ELF-1 (cell line): ENCODE measurements around the gene CEP104.

ENCODE experiments used
- DNase-seq: peaks from one replicate; pipeline ENCODE4 v3.0.0-alpha.2; 2016; ENCODE audit warnings: low read depth, low spot score

The CEP104 gene

GRCh38 chr1:3868464-3869006 lies 11.5 kb upstream of the CEP104 start:
- DNase-seq = no peak

- no peak for DNase-seq
Measured at GRCh38 chr1:3865606-3866160, 8.7 kb upstream of the CEP104 start.

- DNase-seq = no peak
Measured at GRCh38 chr1:3864884-3865283, 7.9 kb upstream of the CEP104 start.

- no peak for DNase-seq
Measured at GRCh38 chr1:3863231-3863935, 6.4 kb upstream of the CEP104 start.

- peak; percentile 55 for DNase-seq
Measured at GRCh38 chr1:3858231-3858981, 1.4 kb upstream of the CEP104 start.

- no peak for DNase-seq
Measured at GRCh38 chr1:3857791-3858129, 749 bp upstream of the CEP104 start.

- no peak for DNase-seq
Measured at GRCh38 chr1:3852711-3853485, 4.1 kb downstream of the CEP104 start.

GRCh38 chr1:3852091-3852490 lies 4.9 kb downstream of the CEP104 start:
- DNase-seq = no peak

- no peak for DNase-seq
Measured at GRCh38 chr1:3851292-3851691, 5.7 kb downstream of the CEP104 start.

- DNase-seq = no peak
Measured at GRCh38 chr1:3850857-3851256, 6.2 kb downstream of the CEP104 start.

- DNase-seq = no peak
Measured at GRCh38 chr1:3847081-3847480, 9.9 kb downstream of the CEP104 start.

- no peak for DNase-seq
Measured at GRCh38 chr1:3846541-3846940, 10.5 kb downstream of the CEP104 start.

- DNase-seq = no peak
Measured at GRCh38 chr1:3842912-3843311, 14.1 kb downstream of the CEP104 start.

- DNase-seq = no peak
Measured at GRCh38 chr1:3841491-3841890, 15.5 kb downstream of the CEP104 start.

- DNase-seq = no peak
Measured at GRCh38 chr1:3838788-3839187, 18.2 kb downstream of the CEP104 start.

GRCh38 chr1:3837685-3838084 lies 19.3 kb downstream of the CEP104 start:
- no peak for DNase-seq

GRCh38 chr1:3837200-3837599 lies 19.8 kb downstream of the CEP104 start:
- DNase-seq = no peak

- no peak for DNase-seq
Measured at GRCh38 chr1:3836421-3836820, 20.6 kb downstream of the CEP104 start.

- DNase-seq = no peak
Measured at GRCh38 chr1:3834701-3835100, 22.3 kb downstream of the CEP104 start.

- DNase-seq = no peak
Measured at GRCh38 chr1:3831689-3832088, 25.3 kb downstream of the CEP104 start.

GRCh38 chr1:3828391-3828790 lies 28.6 kb downstream of the CEP104 start:
- no peak for DNase-seq

GRCh38 chr1:3827813-3828307 lies 29.2 kb downstream of the CEP104 start:
- peak; percentile 49 for DNase-seq
